Erythroblast (primary cell): ENCODE measurements around the gene ACTR5.

Experiments
- GATA1 ChIP-seq: IDR thresholded peaks from 2 replicates; pipeline ENCODE4 v1.6.1; 2011; ENCODE audit warnings: low read depth, mild to moderate bottlenecking, control low read depth, low read length, moderate library complexity
- POLR2A ChIP-seq: IDR thresholded peaks from 2 replicates; pipeline ENCODE4 v1.6.1; 2011; ENCODE audit warnings: mild to moderate bottlenecking, low read length

GRCh38 chr20:38790200-38791053 lies 42.2 kb downstream of the ACTR5 start:
- TF ChIP-seq POLR2A (no peak), GATA1 (no peak)
